Activated CD4-positive, alpha-beta T cell treated with anti-CD3 and anti-CD28 coated beads for 1 hour (primary cell): ENCODE data around the gene FANCB.
A peak's percentile ranks its signal among the peaks of the same experiment; 100 is the strongest.

Experiments
- DNase-seq: peaks from one replicate; pipeline ENCODE4 v3.0.0-alpha.2; 2020

FANCB gene

GRCh38 chrX:14872851-14873675, at the start of gene FANCB, which contains the start of gene MOSPD2:
Gene FANCB (minus strand): TSS chrX:14873069. CDS start chrX:14865510, 7,559 bp downstream.
Gene MOSPD2 (plus strand): TSS chrX:14873421. CDS start chrX:14873529, 108 bp downstream.
- DNase-seq = peak; percentile 89

GRCh38 chrX:14922437-14922836, 49.6 kb upstream of the FANCB start:
- no peak for DNase-seq

GRCh38 chrX:14920196-14920595, 47.3 kb upstream of the FANCB start:
- no peak for DNase-seq

- no peak for DNase-seq
Measured at GRCh38 chrX:14919407-14919806, 46.5 kb upstream of the FANCB start.

DNA sequence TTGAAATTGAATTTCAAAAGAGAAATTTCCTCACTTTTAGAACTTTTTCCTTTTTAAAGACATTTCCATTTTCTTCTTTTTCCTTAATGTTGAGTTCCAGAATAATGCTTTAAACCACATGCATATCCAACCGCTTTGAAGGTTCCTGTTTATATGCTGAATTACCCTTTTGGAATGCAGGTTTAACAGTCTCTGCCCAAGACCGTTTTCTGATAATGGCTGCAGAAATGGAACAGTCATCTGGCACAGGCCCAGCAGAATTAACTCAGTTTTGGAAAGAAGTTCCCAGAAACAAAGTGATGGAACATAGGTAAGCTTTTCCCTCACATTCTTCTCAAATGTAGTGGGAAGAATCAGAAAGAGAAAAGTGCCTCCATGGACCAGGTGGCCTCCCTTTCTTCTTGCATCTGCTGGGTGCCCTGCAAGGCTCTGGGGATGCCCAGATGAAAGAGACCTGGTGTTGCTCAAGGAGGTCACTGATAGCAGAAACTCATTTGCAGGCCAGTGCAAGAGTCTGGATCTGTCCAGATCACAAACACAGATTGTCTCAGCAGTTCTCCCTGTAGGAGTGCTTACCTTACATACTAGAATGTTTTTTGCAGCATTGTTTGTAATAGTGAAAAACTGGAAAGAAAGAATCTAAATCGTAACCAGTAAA, 43.3 kb upstream of the FANCB start:
- no peak for DNase-seq

- no peak for DNase-seq
Measured at GRCh38 chrX:14915596-14915995, 42.7 kb upstream of the FANCB start.

DNA sequence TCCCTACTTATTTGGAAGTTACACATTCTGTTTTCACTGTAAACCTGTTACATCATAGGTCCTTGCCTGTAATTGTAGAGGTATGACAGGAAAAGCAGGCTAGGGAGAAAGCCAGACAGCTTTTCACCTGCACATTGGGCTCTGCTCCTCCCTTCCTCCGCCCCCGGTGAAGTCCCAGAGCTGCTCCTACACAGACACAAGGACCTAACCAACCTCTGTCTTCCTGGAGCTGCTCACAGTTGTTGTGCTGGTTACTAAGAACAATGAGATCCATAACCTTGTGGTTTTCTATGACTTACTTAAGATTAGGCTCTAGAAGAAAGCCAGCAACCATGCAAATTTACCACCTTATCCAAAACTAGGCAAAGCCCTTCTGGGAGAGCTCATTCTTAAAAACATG, 40.4 kb upstream of the FANCB start:
- DNase-seq = no peak

DNA sequence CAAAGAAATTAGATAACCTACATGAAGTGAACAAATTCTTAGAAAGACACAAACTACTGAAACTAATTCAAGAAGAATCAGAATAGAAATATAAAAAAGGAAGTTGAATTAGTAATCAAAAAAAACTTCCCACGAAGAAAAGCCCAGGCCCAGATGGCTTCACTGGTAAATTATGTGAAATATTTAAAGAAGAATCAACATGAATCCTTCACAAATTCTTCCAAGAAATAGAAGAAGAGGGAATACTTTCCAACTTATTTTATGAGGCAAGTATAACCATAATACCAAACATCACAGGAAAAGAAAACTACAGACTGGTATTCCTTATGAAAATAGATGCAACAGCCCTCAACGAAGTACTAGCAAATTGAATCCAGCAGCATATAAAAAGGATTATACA, 31.0 kb upstream of the FANCB start:
- DNase-seq = no peak

GRCh38 chrX:14902537-14902936, 29.7 kb upstream of the FANCB start:
- DNase-seq = no peak

DNA sequence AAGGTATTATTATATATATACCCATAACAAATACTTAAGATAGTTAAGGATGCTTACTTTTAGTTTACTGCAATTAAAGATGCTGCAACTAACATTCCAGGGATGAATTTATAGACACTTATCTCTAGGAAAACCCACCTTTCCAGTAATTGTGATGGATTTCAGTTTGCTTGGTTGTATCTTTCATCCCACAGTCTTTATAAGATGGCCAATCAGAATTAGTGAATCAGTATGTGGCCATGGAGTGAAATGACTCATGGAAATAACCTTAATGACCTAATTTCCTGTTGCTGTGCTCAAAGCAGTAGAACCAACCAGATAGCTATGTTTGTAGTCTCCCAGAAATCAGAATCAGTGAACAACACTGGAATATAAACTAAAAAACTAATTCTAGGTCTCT, 26.7 kb upstream of the FANCB start:
- DNase-seq = no peak

GRCh38 chrX:14897042-14897441, 24.2 kb upstream of the FANCB start:
- no peak for DNase-seq

DNA sequence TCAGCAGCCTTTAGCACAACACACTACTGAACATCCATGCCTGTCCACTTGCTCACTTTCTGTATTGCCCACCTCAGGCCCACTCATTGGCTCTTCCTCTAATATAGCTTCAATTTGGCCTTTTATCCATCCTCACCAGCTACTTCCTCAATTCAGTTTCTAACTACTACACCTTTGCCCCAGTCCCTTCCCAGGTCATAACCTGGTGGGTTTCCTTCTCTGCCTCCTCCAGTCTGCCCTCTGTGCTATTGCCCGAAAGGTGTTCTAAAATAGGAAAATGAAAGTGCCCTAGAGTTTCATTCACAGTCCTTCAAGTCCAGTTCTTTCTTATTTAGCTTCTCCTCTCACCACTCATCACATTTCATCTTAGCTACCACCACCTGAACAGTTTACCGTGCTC, 23.4 kb upstream of the FANCB start:
- DNase-seq = no peak

DNA sequence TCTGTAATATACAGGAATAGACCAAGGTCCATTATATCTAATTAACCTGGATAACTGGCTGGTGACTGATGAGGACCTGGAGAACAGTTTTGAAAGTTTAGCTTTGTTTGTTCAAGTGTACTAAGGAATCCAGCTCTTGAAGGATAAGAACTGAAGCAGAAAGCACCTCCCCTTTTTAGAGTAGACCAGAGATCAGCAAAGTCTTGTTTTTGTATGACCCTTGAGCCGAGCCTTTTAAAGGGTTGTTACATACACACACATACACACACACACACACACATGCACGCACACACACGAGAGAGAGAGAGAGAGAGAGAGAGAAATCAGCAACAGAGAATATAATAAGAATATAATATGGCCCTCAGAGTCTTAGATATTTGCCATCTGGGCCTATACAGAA, 13.4 kb upstream of the FANCB start:
- no peak for DNase-seq

DNA sequence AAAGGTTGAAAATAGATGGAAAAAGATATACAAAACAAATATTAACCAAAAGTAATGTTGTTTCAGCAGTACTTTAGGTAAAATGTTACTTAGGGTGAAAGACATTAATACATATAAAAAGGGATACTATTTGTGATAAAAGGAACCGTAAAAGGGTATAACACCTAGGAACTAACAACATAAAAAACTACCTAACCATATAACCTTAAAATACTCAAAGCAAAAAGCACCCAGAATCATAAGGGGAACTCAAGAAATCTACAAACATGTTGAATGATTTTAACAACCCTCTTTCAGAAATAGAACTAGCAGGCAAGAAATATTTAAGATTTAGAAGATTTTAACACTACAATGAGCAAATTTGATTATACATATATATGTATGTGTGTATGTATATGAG, 11.8 kb upstream of the FANCB start:
- no peak for DNase-seq

DNA sequence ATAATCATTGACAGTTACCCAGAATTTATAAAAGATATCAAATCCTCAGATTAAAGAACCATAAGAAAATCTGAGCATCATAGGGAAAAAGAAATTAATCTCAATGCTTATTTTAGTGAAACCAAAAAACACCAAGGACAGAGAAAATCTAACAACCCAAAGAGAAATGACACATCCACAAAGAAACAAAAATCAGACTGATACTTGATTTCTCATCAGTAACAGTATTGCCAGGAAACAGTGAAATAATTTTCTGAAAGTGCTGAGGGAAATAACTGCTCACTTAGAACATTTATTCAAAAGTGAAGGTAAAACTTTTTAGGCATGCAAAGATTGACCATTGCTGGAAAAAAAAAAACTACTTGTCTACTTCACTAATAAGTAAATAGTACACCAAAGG, 11.0 kb upstream of the FANCB start:
- no peak for DNase-seq

- DNase-seq = no peak
Measured at GRCh38 chrX:14875624-14876023, 2.8 kb upstream of the FANCB start.

- no peak for DNase-seq
Measured at GRCh38 chrX:14873676-14874049, 794 bp upstream of the FANCB start.

GRCh38 chrX:14872355-14872754, 514 bp downstream of the FANCB start:
- no peak for DNase-seq

- no peak for DNase-seq
Measured at GRCh38 chrX:14871767-14872166, 1.1 kb downstream of the FANCB start.

GRCh38 chrX:14865201-14865600, 7.7 kb downstream of the FANCB start:
- DNase-seq = no peak

- no peak for DNase-seq
Measured at GRCh38 chrX:14864631-14865030, 8.2 kb downstream of the FANCB start.

DNA sequence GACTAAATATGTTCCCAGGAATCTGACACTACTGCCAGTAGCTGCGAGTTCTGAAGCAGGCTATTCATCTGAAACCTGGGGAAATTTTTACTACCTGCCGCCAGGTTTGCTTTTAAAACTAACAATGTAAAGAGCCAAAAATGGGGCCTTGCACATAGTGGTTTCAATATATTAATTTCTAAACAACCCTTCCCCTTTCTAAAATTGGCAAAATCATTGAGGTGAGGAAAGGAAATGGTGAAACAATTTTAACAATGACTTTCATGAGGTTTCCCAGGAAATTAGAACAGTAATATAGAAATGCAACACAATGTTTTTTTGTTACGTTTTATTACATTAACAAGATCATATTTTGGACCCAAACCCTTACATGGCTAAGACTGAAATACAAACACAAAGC, 21.3 kb downstream of the FANCB start:
- no peak for DNase-seq

DNA sequence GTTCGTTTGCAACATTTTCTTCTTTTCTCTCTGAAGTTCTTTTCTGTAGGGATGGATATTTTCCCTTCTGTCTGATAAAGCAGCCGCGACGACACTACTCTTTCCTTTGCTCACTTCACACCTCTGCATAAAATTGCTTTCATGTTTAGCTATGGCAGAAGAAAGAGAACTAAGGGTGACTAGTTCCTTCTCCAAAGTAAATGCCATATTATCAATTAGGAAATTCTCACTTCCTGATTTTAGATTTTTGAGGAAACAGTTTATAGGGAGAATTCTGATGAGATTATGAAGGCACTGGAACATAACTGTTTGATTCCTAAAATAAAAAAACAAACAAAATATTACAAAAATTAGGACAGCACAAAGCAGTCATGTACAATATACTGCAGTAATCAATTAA, 29.2 kb downstream of the FANCB start:
- DNase-seq = no peak

- DNase-seq = no peak
Measured at GRCh38 chrX:14837155-14837554, 35.7 kb downstream of the FANCB start.

GRCh38 chrX:14832586-14832985, 40.3 kb downstream of the FANCB start:
- no peak for DNase-seq
